Renal cortex interstitium (tissue), 11 donors: ENCODE measurements around the gene ANXA1. TPM values are rescaled to one million over a fixed set of nuclear protein-coding genes. Genes with fewer than 3 reads are reported as not detected.

ENCODE experiments used
- DNase-seq, 11 donors: peaks; one replicate each; pipeline ENCODE4 v3.0.0-alpha.2; 2013; ENCODE audit warnings: low read depth in 9 of 11, low spot score in 4 of 11; ENCODE audit errors: extremely low read depth in 1 of 11
- polyA plus RNA-seq, 3 donors: library from polyadenylated mRNA; unstranded; fragments of 120-200 nt; gene quantifications; one replicate each; pipeline ENCODE4 v1.2.1, GENCODE V29; 2013; ENCODE audit not compliant: insufficient read length in 3 of 3

The ANXA1 gene
- polyA plus RNA-seq, 3 donors = 20.6 to 30.7 (median 22.5) TPM

DNA sequence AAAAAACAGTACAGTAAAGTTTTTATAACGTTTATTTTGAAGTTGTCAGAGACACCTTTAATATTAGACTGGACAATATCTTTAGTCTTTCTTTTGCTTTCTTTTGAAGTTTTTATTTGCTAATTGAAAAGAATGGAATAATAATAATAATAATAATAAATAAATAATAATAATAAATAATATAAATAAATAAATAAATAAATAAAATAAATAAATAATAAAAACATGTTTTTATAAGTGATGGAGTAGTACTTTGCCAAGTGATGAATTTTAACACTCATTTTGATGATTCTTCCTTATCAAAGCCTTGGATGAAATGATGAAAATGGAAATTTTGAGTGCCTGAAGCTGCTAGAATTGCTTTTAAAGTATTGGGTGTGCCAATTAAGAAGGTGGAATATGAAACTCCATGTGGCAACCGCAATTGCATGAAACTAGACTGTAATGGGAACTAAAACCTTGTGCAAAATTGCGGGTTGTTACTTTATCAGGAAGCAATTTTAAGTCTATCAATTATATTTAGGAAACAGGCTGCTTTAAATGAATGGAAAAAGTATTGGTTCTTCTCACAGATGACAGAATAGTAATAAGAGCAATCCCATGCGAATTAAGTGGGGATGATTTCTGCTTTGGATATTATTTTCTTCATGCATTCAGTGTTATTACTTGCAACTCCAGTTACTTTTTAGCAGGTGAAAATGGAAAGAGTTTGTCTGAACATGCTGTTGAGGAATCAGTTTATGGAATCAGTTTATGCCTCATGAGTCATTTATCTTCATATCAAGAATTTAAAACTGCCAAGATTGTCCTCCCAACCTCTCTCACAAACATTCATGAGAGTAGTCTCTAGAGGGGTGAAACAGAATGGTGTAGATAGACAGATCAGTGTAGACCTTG is 4.6 kb downstream of the ANXA1 start:
- no peak for DNase-seq

GRCh38 chr9:73156865-73157187 is 5.2 kb downstream of the ANXA1 start:
- DNase-seq = no peak

DNA sequence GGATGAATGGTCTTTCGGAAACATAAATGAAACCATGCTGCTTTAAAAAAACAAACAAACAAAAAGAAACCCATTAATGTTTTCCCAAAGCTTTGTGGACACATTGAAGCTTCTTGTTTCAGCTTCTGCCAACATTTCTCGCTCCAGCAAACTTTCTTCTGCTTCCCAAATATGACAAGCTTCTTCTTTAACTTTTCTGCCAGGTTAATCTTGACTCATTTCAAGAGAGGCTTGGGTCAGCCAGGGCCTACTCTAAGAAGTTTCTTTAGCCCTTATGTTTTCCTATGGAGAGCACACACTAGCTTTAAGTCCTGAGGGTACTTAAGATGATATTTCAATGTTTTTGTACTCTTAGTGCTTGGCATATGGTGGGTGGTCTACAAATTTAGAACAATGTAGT is 6.1 kb downstream of the ANXA1 start:
- DNase-seq = no peak

- no peak for DNase-seq
These were observed 7.1 kb downstream of the ANXA1 start for GRCh38 chr9:73158723-73159122.

- no peak for DNase-seq
These were observed 9.2 kb downstream of the ANXA1 start for GRCh38 chr9:73160868-73161267.

GRCh38 chr9:73162987-73163768 is 11.5 kb downstream of the ANXA1 start:
- no peak for DNase-seq

DNA sequence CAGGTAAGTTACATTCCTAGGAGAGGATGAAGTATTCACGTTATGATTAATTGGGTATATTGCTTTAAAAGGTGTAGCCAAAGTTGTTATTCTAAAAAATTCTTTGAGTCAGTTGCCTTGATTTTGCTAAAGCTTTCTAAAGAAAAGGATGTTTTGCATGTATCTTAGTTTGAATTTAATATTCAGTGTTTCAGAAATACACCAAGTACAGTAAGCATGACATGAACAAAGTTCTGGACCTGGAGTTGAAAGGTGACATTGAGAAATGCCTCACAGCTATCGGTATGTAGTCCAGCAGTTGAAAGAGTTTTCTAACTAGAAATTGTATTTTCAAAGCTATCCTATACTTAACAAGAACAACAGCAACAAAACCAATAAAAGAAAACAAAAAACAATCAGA is 14.2 kb downstream of the ANXA1 start:
- DNase-seq = no peak

DNA sequence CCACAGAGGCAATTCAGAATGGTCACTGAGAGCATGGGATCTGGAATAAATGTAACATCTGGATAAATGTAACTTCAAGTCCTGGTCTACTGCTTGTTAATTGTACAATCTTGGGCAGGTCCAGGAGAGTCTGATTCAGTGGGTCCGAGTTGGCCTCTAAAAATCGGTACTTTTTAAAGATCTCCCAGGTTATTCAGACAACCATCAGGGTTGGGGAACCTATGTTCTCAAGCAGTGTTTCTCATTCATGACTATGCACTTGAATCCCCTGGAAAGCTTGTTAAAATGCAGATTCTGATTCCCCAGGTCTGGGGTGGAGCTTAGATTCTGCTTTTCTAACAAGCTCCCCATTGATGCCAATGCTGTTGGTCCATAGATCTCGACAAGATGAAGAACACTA is 14.8 kb downstream of the ANXA1 start:
- no peak for DNase-seq

GRCh38 chr9:73167614-73168013 is 15.9 kb downstream of the ANXA1 start:
- DNase-seq = no peak

- DNase-seq = no peak
These were observed 16.8 kb downstream of the ANXA1 start for GRCh38 chr9:73168298-73168934.

DNA sequence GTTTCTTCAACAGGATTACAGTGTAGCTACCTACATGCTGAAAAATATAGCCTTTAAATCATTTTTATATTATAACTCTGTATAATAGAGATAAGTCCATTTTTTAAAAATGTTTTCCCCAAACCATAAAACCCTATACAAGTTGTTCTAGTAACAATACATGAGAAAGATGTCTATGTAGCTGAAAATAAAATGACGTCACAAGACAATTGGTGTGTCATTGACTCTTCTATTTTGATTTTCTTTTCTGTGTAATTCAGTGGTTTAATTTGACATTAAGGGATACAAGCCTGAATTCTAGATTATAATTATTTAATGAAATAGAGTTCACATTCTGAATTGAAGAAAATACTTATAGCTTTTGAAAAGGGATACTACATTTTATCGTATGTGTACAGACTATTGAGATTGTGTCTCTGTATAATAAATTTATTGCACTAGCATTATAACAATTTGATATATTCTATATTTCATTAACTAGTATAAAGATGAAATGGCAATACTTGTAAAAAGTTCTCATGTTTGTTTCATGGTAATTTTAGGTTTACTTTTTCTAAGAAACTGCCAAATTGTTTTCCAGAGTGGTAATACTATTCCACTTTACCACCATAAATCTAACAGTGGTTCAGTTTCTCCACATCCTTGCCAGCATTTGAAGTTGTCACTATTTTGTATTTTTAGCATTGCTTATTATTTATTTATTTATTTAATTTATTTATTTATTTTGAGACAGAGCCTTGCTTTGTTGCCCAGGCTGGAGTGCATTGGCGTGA is 18.7 kb downstream of the ANXA1 start:
- DNase-seq = no peak

GRCh38 chr9:73172901-73173215 is 21.2 kb downstream of the ANXA1 start:
- DNase-seq = no peak

- no peak for DNase-seq
These were observed 22.1 kb downstream of the ANXA1 start for GRCh38 chr9:73173557-73174329.

GRCh38 chr9:73174330-73174980 is 22.8 kb downstream of the ANXA1 start:
- DNase-seq = no peak

GRCh38 chr9:73176450-73176875 is 24.8 kb downstream of the ANXA1 start:
- no peak for DNase-seq

- DNase-seq = no peak
These were observed 26.4 kb downstream of the ANXA1 start for GRCh38 chr9:73178044-73178443.

DNA sequence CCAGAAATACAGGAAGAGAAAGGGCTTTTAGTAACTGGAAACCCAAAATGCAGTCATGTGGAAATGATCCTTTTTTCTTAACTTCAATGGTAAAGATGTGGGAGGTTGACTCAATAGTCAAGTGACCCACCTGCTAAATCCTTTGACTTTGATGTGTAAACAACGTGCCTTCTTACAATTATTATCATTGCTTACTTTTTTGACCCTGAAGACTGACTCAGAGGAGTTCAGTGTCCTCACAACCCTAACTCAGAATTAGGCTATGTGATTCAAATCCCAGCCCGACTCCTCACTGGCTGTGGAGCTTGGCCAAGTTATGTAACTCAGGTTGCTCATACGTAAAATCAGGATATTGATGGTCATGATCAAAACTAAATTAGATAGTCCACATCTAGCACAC is 27.9 kb downstream of the ANXA1 start:
- peak in 7 of 11 donors; percentile 12 to 41 (median 33) for DNase-seq

DNA sequence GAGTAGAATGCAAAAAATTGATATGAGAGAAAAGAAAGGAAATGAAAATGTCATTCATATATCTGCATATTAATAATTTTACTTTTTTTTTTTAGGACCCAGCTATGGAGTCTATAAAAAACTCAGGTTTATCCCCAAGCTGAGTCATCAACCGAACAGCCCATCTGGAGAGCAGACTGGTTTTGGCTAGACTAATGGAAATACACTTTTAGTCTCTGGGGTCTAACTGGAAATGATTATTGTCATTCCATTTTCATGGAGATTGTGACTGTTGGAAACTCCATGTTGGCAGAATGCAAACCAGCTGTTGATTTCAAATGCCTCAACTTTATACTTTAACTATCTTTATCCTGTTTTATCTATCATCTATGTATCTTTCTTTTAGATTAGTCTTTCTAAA is 28.7 kb downstream of the ANXA1 start:
- DNase-seq = no peak
